ENCODE results near the gene NDUFAF8.

The NDUFAF8 gene

GRCh38 chr17:81279278-81280275 is 40.5 kb downstream of the NDUFAF8 start:
- H3K36me3 ChIP-seq (ENCODE audit: control insufficient read depth in 4 of 4, insufficient read depth in 4 of 4, low read length in 3 of 4): peaks cover 2 to 81% (median 64%) of the 10 kb centered on the region in 4 experiments
- POLR2A ChIA-PET: no interaction called here
- no peak for DNase-seq
- no peak overlapping the region for H3K4me3 ChIP-seq (ENCODE audit: control insufficient read depth in 1 of 7, extremely low read depth in 1 of 7, insufficient read depth in 4 of 7, low read depth in 2 of 7, low read length in 6 of 7)
- no peak overlapping the region for H3K27ac ChIP-seq (ENCODE audit: insufficient read depth in 1 of 2, low read depth in 1 of 2, low read length in 2 of 2, poor library complexity in 1 of 2, severe bottlenecking in 2 of 2)
- H3K27me3 ChIP-seq (replicated peaks in 2 of 5; ENCODE audit: control insufficient read depth in 4 of 5, insufficient read depth in 5 of 5, low read length in 4 of 5): no peaks in the 10 kb centered on the region
- H3K9me3 ChIP-seq (ENCODE audit: control extremely low read depth in 1 of 5, control insufficient read depth in 4 of 5, insufficient read depth in 2 of 5, low read depth in 1 of 5, low read length in 4 of 5): no peaks in the 10 kb centered on the region
- peaks cover 0 to 4% (median 3%) of the 10 kb centered on the region in 4 experiments for H3K4me1 ChIP-seq (ENCODE audit: control extremely low read depth in 1 of 4, control insufficient read depth in 4 of 4, insufficient read depth in 4 of 4, low read length in 3 of 4)
- CTCF ChIA-PET: interaction anchor here (1.0 to 1.5 kb wide), 2 partner anchors 12 to 205 kb away, joined by 4 to 5 read pairs; no protein-coding TSS in a partner anchor
- 98% methylated on average over 50 of the region's 50 CpGs for WGBS (ENCODE audit: insufficient coverage)

GRCh38 chr17:81280571-81280970 is 41.5 kb downstream of the NDUFAF8 start:
- no peak overlapping the region for H3K4me3 ChIP-seq (ENCODE audit: control insufficient read depth in 1 of 7, extremely low read depth in 1 of 7, insufficient read depth in 4 of 7, low read depth in 2 of 7, low read length in 6 of 7)
- H3K9me3 ChIP-seq (ENCODE audit: control extremely low read depth in 1 of 5, control insufficient read depth in 4 of 5, insufficient read depth in 2 of 5, low read depth in 1 of 5, low read length in 4 of 5): no peaks in the 10 kb centered on the region
- no peak for DNase-seq
- whole genome bisulfite sequencing (ENCODE audit: insufficient coverage): 100% methylated on average over 11 of the region's 24 CpGs
- H3K27ac ChIP-seq (ENCODE audit: insufficient read depth in 1 of 2, low read depth in 1 of 2, low read length in 2 of 2, poor library complexity in 1 of 2, severe bottlenecking in 2 of 2): no peak overlapping the region
- H3K4me1 ChIP-seq (ENCODE audit: control extremely low read depth in 1 of 4, control insufficient read depth in 4 of 4, insufficient read depth in 4 of 4, low read length in 3 of 4): peaks cover 0 to 14% (median 13%) of the 10 kb centered on the region in 4 experiments
- ChIA-PET POLR2A (no interaction called here), CTCF (no interaction called here)
- peaks cover 2 to 73% (median 61%) of the 10 kb centered on the region in 4 experiments for H3K36me3 ChIP-seq (ENCODE audit: control insufficient read depth in 4 of 4, insufficient read depth in 4 of 4, low read length in 3 of 4)
- H3K27me3 ChIP-seq (replicated peaks in 2 of 5; ENCODE audit: control insufficient read depth in 4 of 5, insufficient read depth in 5 of 5, low read length in 4 of 5): no peaks in the 10 kb centered on the region

- Histone ChIP-seq H3K36me3 (ENCODE audit: control insufficient read depth in 4 of 4, insufficient read depth in 4 of 4, low read length in 3 of 4) (peaks cover 2 to 68% (median 56%) of the 10 kb centered on the region in 4 experiments), H3K9me3 (ENCODE audit: control extremely low read depth in 1 of 5, control insufficient read depth in 4 of 5, insufficient read depth in 2 of 5, low read depth in 1 of 5, low read length in 4 of 5) (no peaks in the 10 kb centered on the region), H3K4me1 (ENCODE audit: control extremely low read depth in 1 of 4, control insufficient read depth in 4 of 4, insufficient read depth in 4 of 4, low read length in 3 of 4) (peaks cover 0 to 30% (median 26%) of the 10 kb centered on the region in 4 experiments), H3K27me3 (replicated peaks in 2 of 5; ENCODE audit: control insufficient read depth in 4 of 5, insufficient read depth in 5 of 5, low read length in 4 of 5) (no peaks in the 10 kb centered on the region), H3K4me3 (ENCODE audit: control insufficient read depth in 1 of 7, extremely low read depth in 1 of 7, insufficient read depth in 4 of 7, low read depth in 2 of 7, low read length in 6 of 7) (no peak overlapping the region), H3K27ac (ENCODE audit: insufficient read depth in 1 of 2, low read depth in 1 of 2, low read length in 2 of 2, poor library complexity in 1 of 2, severe bottlenecking in 2 of 2) (no peak overlapping the region)
- no peak for DNase-seq
- WGBS (ENCODE audit: insufficient coverage): 99% methylated on average over 30 of the region's 33 CpGs
- CTCF ChIA-PET: no interaction called here
- POLR2A ChIA-PET: no interaction called here
Observed at GRCh38 chr17:81282141-81282540, 43.0 kb downstream of the NDUFAF8 start.

- Histone ChIP-seq H3K4me3 (ENCODE audit: control insufficient read depth in 1 of 7, extremely low read depth in 1 of 7, insufficient read depth in 4 of 7, low read depth in 2 of 7, low read length in 6 of 7) (no peak overlapping the region), H3K9me3 (ENCODE audit: control extremely low read depth in 1 of 5, control insufficient read depth in 4 of 5, insufficient read depth in 2 of 5, low read depth in 1 of 5, low read length in 4 of 5) (no peaks in the 10 kb centered on the region), H3K27me3 (replicated peaks in 2 of 5; ENCODE audit: control insufficient read depth in 4 of 5, insufficient read depth in 5 of 5, low read length in 4 of 5) (no peaks in the 10 kb centered on the region), H3K4me1 (ENCODE audit: control extremely low read depth in 1 of 4, control insufficient read depth in 4 of 4, insufficient read depth in 4 of 4, low read length in 3 of 4) (peaks cover 0 to 37% (median 30%) of the 10 kb centered on the region in 4 experiments), H3K27ac (ENCODE audit: insufficient read depth in 1 of 2, low read depth in 1 of 2, low read length in 2 of 2, poor library complexity in 1 of 2, severe bottlenecking in 2 of 2) (no peak overlapping the region), H3K36me3 (ENCODE audit: control insufficient read depth in 4 of 4, insufficient read depth in 4 of 4, low read length in 3 of 4) (peaks cover 2 to 67% (median 58%) of the 10 kb centered on the region in 4 experiments)
- POLR2A ChIA-PET: no interaction called here
- 99% methylated on average over 12 of the region's 16 CpGs for WGBS (ENCODE audit: insufficient coverage)
- no peak for DNase-seq
- CTCF ChIA-PET: interaction anchor here (1.3 kb wide), 1 partner anchor 9 kb away, joined by 4 read pairs; no protein-coding TSS in a partner anchor
Observed at GRCh38 chr17:81282876-81283275, 43.8 kb downstream of the NDUFAF8 start.

GRCh38 chr17:81285179-81285878 is 46.2 kb downstream of the NDUFAF8 start:
- POLR2A ChIA-PET: interaction anchor here (0.6 kb wide), 1 partner anchor 27 kb away, joined by 3 read pairs; no protein-coding TSS in a partner anchor
- H3K27ac ChIP-seq (ENCODE audit: insufficient read depth in 1 of 2, low read depth in 1 of 2, low read length in 2 of 2, poor library complexity in 1 of 2, severe bottlenecking in 2 of 2): peak overlapping the region in 1 of 2 experiments; percentile 70
- WGBS (ENCODE audit: insufficient coverage): 11% methylated on average over 24 of the region's 37 CpGs

GRCh38 chr17:81285894-81286293 is 46.8 kb downstream of the NDUFAF8 start:
- CTCF ChIA-PET: interaction anchor here (0.7 to 1.4 kb wide), 8 partner anchors 8 to 316 kb away, joined by 3 to 4 read pairs (median 3); partner anchors contain the start of gene SLC38A10

More at GRCh38 chr17:81285179-81285878, 46.2 kb downstream of the NDUFAF8 start:
- DNase-seq: peak; percentile 52 to 73 (median 61)
- H3K4me1 ChIP-seq (ENCODE audit: control extremely low read depth in 1 of 4, control insufficient read depth in 4 of 4, insufficient read depth in 4 of 4, low read length in 3 of 4): peaks cover 0 to 57% (median 32%) of the 10 kb centered on the region in 4 experiments
- no peaks in the 10 kb centered on the region for H3K9me3 ChIP-seq (ENCODE audit: control extremely low read depth in 1 of 5, control insufficient read depth in 4 of 5, insufficient read depth in 2 of 5, low read depth in 1 of 5, low read length in 4 of 5)
- H3K4me3 ChIP-seq (ENCODE audit: control insufficient read depth in 1 of 7, extremely low read depth in 1 of 7, insufficient read depth in 4 of 7, low read depth in 2 of 7, low read length in 6 of 7): peak overlapping the region; percentile 18 to 85 (median 61)
- no peaks in the 10 kb centered on the region for H3K27me3 ChIP-seq (replicated peaks in 2 of 5; ENCODE audit: control insufficient read depth in 4 of 5, insufficient read depth in 5 of 5, low read length in 4 of 5)
- CTCF ChIA-PET: interaction anchor here (0.7 to 1.4 kb wide), 7 partner anchors 8 to 317 kb away, joined by 3 to 4 read pairs (median 3); partner anchors contain the start of gene SLC38A10
- peaks cover 0 to 61% (median 48%) of the 10 kb centered on the region in 4 experiments for H3K36me3 ChIP-seq (ENCODE audit: control insufficient read depth in 4 of 4, insufficient read depth in 4 of 4, low read length in 3 of 4)

More at GRCh38 chr17:81285894-81286293, 46.8 kb downstream of the NDUFAF8 start:
- 53% methylated on average over 12 of the region's 12 CpGs for WGBS (ENCODE audit: insufficient coverage)
- Histone ChIP-seq H3K4me3 (ENCODE audit: control insufficient read depth in 1 of 7, extremely low read depth in 1 of 7, insufficient read depth in 4 of 7, low read depth in 2 of 7, low read length in 6 of 7) (peak overlapping the region in 6 of 7 experiments; percentile 46 to 85 (median 64)), H3K36me3 (ENCODE audit: control insufficient read depth in 4 of 4, insufficient read depth in 4 of 4, low read length in 3 of 4) (peaks cover 0 to 58% (median 45%) of the 10 kb centered on the region in 4 experiments), H3K27me3 (replicated peaks in 2 of 5; ENCODE audit: control insufficient read depth in 4 of 5, insufficient read depth in 5 of 5, low read length in 4 of 5) (no peaks in the 10 kb centered on the region), H3K9me3 (ENCODE audit: control extremely low read depth in 1 of 5, control insufficient read depth in 4 of 5, insufficient read depth in 2 of 5, low read depth in 1 of 5, low read length in 4 of 5) (no peaks in the 10 kb centered on the region), H3K4me1 (ENCODE audit: control extremely low read depth in 1 of 4, control insufficient read depth in 4 of 4, insufficient read depth in 4 of 4, low read length in 3 of 4) (peaks cover 0 to 57% (median 32%) of the 10 kb centered on the region in 4 experiments), H3K27ac (ENCODE audit: insufficient read depth in 1 of 2, low read depth in 1 of 2, low read length in 2 of 2, poor library complexity in 1 of 2, severe bottlenecking in 2 of 2) (peak overlapping the region in 1 of 2 experiments; percentile 70)
- no peak for DNase-seq
- POLR2A ChIA-PET: no interaction called here
